H1 (cell line): ENCODE data around the gene PAK6. TPM values are rescaled to one million over a fixed set of nuclear protein-coding genes. Genes with fewer than 3 reads are reported as not detected.

Source experiments
- CTCF ChIA-PET: fragments of 300-600 bp; sonication (Branson Sonifier 250); formaldehyde crosslinking; loops from one replicate; lab custom pipeline; 2021; ENCODE audit not compliant: partially characterized antibody; lab: Charles Lee
- POLR2A ChIA-PET: fragments of 300-600 bp; sonication (Branson Sonifier 250); formaldehyde crosslinking; loops from one replicate; lab custom pipeline; 2021; ENCODE audit warnings: inconsistent platforms; ENCODE audit not compliant: partially characterized antibody; lab: Charles Lee
- DNase-seq, 2 experiments: peaks; one replicate each; pipeline versions ENCODE4 v3.0.0 to v3.0.0-alpha.2; 2010 to 2022; ENCODE audit warnings: low spot score in 2 of 2, low read depth in 1 of 2, mixed read lengths in 1 of 2
- FAIRE-seq: peaks from 2 replicates; lab custom pipeline; 2011; peaks lifted over from hg19 to GRCh38; lab: Jason Lieb, UNC
- H2AFZ ChIP-seq: 2 replicates; pipeline ENCODE4 v1.8.1; 2012; ENCODE audit warnings: low read length, inconsistent platforms
- H2AK5ac ChIP-seq: 2 replicates; pipeline ENCODE4 v1.6.1; 2013; ENCODE audit warnings: low read depth, low read length
- H2BK120ac ChIP-seq: replicated peaks from 2 replicates; pipeline ENCODE3; 2013; ENCODE audit warnings: low read depth, low read length, inconsistent platforms
- H2BK12ac ChIP-seq: 2 replicates; pipeline ENCODE4 v1.6.1; 2013; ENCODE audit warnings: low read depth, low read length
- H2BK15ac ChIP-seq: 2 replicates; pipeline ENCODE4 v1.6.1; 2013; ENCODE audit warnings: low read length
- H2BK20ac ChIP-seq: 2 replicates; pipeline ENCODE4 v1.6.1; 2013; ENCODE audit warnings: low read length
- H2BK5ac ChIP-seq: 2 replicates; pipeline ENCODE4 v1.6.1; 2013; ENCODE audit warnings: low read depth, low read length
- H3K14ac ChIP-seq: 2 replicates; pipeline ENCODE4 v1.6.1; 2013; ENCODE audit warnings: inconsistent platforms; ENCODE audit not compliant: insufficient read length
- H3K18ac ChIP-seq: 2 replicates; pipeline ENCODE4 v1.6.1; 2013; ENCODE audit warnings: low read length; ENCODE audit errors: extremely low read depth
- H3K23ac ChIP-seq: 2 replicates; pipeline ENCODE4 v1.6.1; 2013; ENCODE audit warnings: inconsistent platforms; ENCODE audit not compliant: insufficient read length
- H3K23me2 ChIP-seq: 2 replicates; pipeline ENCODE4 v1.6.1; 2013; ENCODE audit warnings: low read depth, low read length
- H3K27ac ChIP-seq: 2 replicates; pipeline ENCODE4 v1.6.1; 2011; ENCODE audit warnings: low read depth, low read length, inconsistent platforms
- H3K27me3 ChIP-seq, 4 experiments: replicated peaks in 1 of 4; 1 replicate in 1 of 4; 2 replicates in 3 of 4; pipeline versions ENCODE4 v1.6.1 to v1.8.1; 2011 to 2013; ENCODE audit warnings: low read length in 3 of 4, mild to moderate bottlenecking in 3 of 4, inconsistent platforms in 2 of 4, mixed read lengths in 2 of 4, moderate library complexity in 1 of 4; ENCODE audit not compliant: control insufficient read depth in 3 of 4, insufficient read depth in 3 of 4; ENCODE audit errors: extremely low read depth in 1 of 4
- H3K36me3 ChIP-seq, 4 experiments: 2 replicates each; pipeline versions ENCODE4 v1.6.1 to v1.8.1; 2011 to 2013; ENCODE audit warnings: mild to moderate bottlenecking in 4 of 4, low read length in 3 of 4, moderate library complexity in 2 of 4, control low read depth in 1 of 4, inconsistent platforms in 1 of 4; ENCODE audit not compliant: insufficient read depth in 4 of 4, control insufficient read depth in 2 of 4
- H3K4ac ChIP-seq: replicated peaks from 2 replicates; pipeline ENCODE3; 2013; ENCODE audit warnings: low read length, low read depth, mixed read lengths, inconsistent platforms; ENCODE audit not compliant: insufficient read length
- H3K4me1 ChIP-seq, 4 experiments: replicated peaks in 1 of 4; 1 replicate in 1 of 4; 2 replicates in 3 of 4; pipeline versions ENCODE4 v1.6.1 to v1.8.1; 2011 to 2013; ENCODE audit warnings: low read length in 3 of 4, inconsistent platforms in 2 of 4, mixed read lengths in 1 of 4; ENCODE audit not compliant: insufficient read depth in 4 of 4, control insufficient read depth in 3 of 4
- H3K4me2 ChIP-seq, 2 experiments: 2 replicates each; pipeline versions ENCODE4 v1.6.1 to v1.8.1; 2011 to 2013; ENCODE audit warnings: low read depth in 2 of 2, low read length in 2 of 2, control low read depth in 1 of 2, inconsistent platforms in 1 of 2, mild to moderate bottlenecking in 1 of 2; ENCODE audit not compliant: insufficient read depth in 1 of 2
- H3K4me3 ChIP-seq, 4 experiments: fragments of 200-600, 300-600 bp in 1 of 4; sonication (generic), shearing (Covaris generic), sonication (Bioruptor Twin) in 1 of 4; 2 replicates each; pipeline versions ENCODE4 v1.5.1 to v1.8.1; 2011 to 2016; ENCODE audit warnings: low read length in 4 of 4, low read depth in 3 of 4, control low read depth in 2 of 4, inconsistent platforms in 2 of 4, mild to moderate bottlenecking in 2 of 4, mixed read lengths in 1 of 4, moderate library complexity in 1 of 4; ENCODE audit not compliant: insufficient read depth in 2 of 4; ENCODE audit errors: extremely low read depth in 1 of 4
- H3K56ac ChIP-seq: replicated peaks from 2 replicates; pipeline ENCODE3; 2013; ENCODE audit warnings: low read depth, mild to moderate bottlenecking, mixed read lengths, low read length, inconsistent platforms; ENCODE audit not compliant: insufficient read length
- H3K79me1 ChIP-seq: 2 replicates; pipeline ENCODE4 v1.6.1; 2013; ENCODE audit warnings: low read depth, low read length, control low read depth
- H3K79me2 ChIP-seq, 2 experiments: 2 replicates each; pipeline versions ENCODE4 v1.6.1 to v1.8.1; 2012 to 2013; ENCODE audit warnings: low read length in 2 of 2, mild to moderate bottlenecking in 2 of 2, inconsistent platforms in 1 of 2; ENCODE audit not compliant: insufficient read depth in 2 of 2, control insufficient read depth in 1 of 2
- H3K9ac ChIP-seq, 4 experiments: replicated peaks in 1 of 4; 1 replicate in 1 of 4; 2 replicates in 3 of 4; pipeline versions ENCODE4 v1.6.1 to v1.8.1; 2011 to 2013; ENCODE audit warnings: low read depth in 3 of 4, low read length in 3 of 4, control low read depth in 2 of 4, mild to moderate bottlenecking in 2 of 4, moderate library complexity in 2 of 4, inconsistent platforms in 1 of 4; ENCODE audit errors: extremely low read depth in 1 of 4
- H3K9me3 ChIP-seq, 2 experiments: 2 replicates each; pipeline versions ENCODE4 v1.6.1 to v1.8.1; 2012 to 2013; ENCODE audit warnings: mild to moderate bottlenecking in 2 of 2, moderate library complexity in 2 of 2, control low read depth in 1 of 2, inconsistent platforms in 1 of 2, low read depth in 1 of 2, low read length in 1 of 2, mixed read lengths in 1 of 2; ENCODE audit not compliant: insufficient read depth in 2 of 2
- H4K20me1 ChIP-seq, 2 experiments: replicated peaks in 1 of 2; 2 replicates each; pipeline versions ENCODE3 to v1.8.1; 2011 to 2013; ENCODE audit warnings: inconsistent platforms in 2 of 2, low read length in 2 of 2, mild to moderate bottlenecking in 1 of 2; ENCODE audit not compliant: insufficient read depth in 2 of 2, control insufficient read depth in 1 of 2
- H4K5ac ChIP-seq: 2 replicates; pipeline ENCODE4 v1.6.1; 2013; ENCODE audit warnings: low read length, low read depth, mixed read lengths, inconsistent platforms; ENCODE audit not compliant: insufficient read length
- H4K8ac ChIP-seq: 2 replicates; pipeline ENCODE4 v1.8.0; 2013; ENCODE audit warnings: mild to moderate bottlenecking, moderate library complexity, low read length, inconsistent platforms; ENCODE audit not compliant: insufficient read depth; ENCODE audit errors: extremely low read depth
- H4K91ac ChIP-seq: replicated peaks from 2 replicates; pipeline ENCODE3; 2013; ENCODE audit warnings: low read length, mixed read lengths, inconsistent platforms; ENCODE audit not compliant: insufficient read length
- BACH1 ChIP-seq: IDR thresholded peaks from 2 replicates; pipeline ENCODE4 v1.6.1; 2012; ENCODE audit warnings: low read length, improper control_type of control experiment
- KDM5A ChIP-seq: fragments of 200-600 bp; IDR thresholded peaks from 2 replicates; pipeline ENCODE4 v1.7.1; 2012; ENCODE audit warnings: mild to moderate bottlenecking, low read length, inconsistent platforms, mixed read lengths
- MAFK ChIP-seq: IDR thresholded peaks from 2 replicates; pipeline ENCODE4 v1.6.1; 2012; ENCODE audit warnings: low read depth, mild to moderate bottlenecking, improper control_type of control experiment, low read length
- RBBP5 ChIP-seq: IDR thresholded peaks from 2 replicates; pipeline ENCODE4 v1.7.1; 2012; ENCODE audit warnings: low read depth, mild to moderate bottlenecking, inconsistent platforms, low read length, moderate library complexity, borderline replicate concordance
- SP1 ChIP-seq: IDR thresholded peaks from 2 replicates; pipeline ENCODE4 v1.6.1; 2011; ENCODE audit warnings: low read depth, low read length
- WGBS, 2 experiments: shearing (Covaris generic) in 1 of 2; methylation state at CpG; one replicate each; pipeline versions ENCODE4 v1.1.6 to v1.1.7; 2013 to 2015; ENCODE audit warnings: low lambda C conversion rate in 2 of 2, mixed read lengths in 2 of 2, inconsistent platforms in 1 of 2, low coverage in 1 of 2, missing lambda C conversion rate in 1 of 2; ENCODE audit not compliant: insufficient replicate concordance in 2 of 2, insufficient coverage in 1 of 2, insufficient read length in 1 of 2; ENCODE audit errors: extremely low coverage in 1 of 2, missing lambda C conversion rate in 1 of 2; 5-methylcytosine and 5-hydroxymethylcytosine counted together
- polyA plus RNA-seq, 7 experiments: library from polyadenylated mRNA; depleted of rRNA in 3 of 7; stranded (reverse) in 5 of 7; unstranded in 2 of 7; fragments of >200 nt in 5 of 7; fragments of 200-250 nt in 2 of 7; gene quantifications; 1 replicate in 5 of 7; 2 replicates in 1 of 7; 4 replicates in 1 of 7; pipeline versions ENCODE4 v1.2.1 to v1.2.3, GENCODE V29; 2011 to 2013; ENCODE audit warnings: missing spikeins in 2 of 7, mixed read lengths in 2 of 7
- total RNA-seq: library from RNA; stranded (reverse); fragmentation: NEBNext Ultra II Directional; extraction: Animal tissue kit (Norgen Biotek cat#: 25700); gene quantifications from 2 replicates; pipeline ENCODE4 v1.2.1, GENCODE V29; 2021
- TF ChIP-seq, protein P1 (sequence below): IDR thresholded peaks from 2 replicates; pipeline ENCODE4 v1.6.1; 2011; ENCODE audit warnings: low read length, improper control_type of control experiment

PAK6 gene
- total and polyA plus RNA-seq, 2 of the 8 experiments (the other 6 are each of a cell fraction or from before 2014, with no cell fraction given), result 6.9 to 9.4 TPM

DNA sequence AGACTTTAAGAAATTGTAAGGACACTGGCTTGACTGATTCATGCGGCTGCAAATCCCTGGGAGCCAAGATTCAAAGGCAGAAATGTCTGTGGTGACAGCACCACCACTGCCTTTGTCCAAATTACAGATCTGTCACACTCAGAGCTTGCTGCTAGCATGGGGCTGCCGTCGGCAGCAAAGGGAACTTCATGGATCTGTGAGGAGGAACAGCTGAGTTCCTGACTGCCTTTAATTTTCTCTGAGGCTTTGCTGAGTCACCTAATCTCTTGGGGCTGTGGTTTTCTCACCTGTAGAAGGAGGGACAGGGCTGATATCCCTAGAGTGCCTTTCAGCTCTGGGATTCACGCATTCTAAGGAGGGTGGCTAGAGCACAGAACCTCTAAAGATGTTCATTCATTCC is 4.1 kb upstream of the PAK6 start:
- Histone ChIP-seq H3K9ac (no peak overlapping the region), H3K23ac (no peak overlapping the region), H3K79me2 (no peaks in the 10 kb centered on the region), H3K36me3 (peaks cover 0 to 3% (median under 1%) of the 10 kb centered on the region in 4 experiments; a peak in 2 of 8 replicates), H3K23me2 (peaks cover 4% of the 10 kb centered on the region; the same call in 1 of the 2 replicates), H2AK5ac (no peak overlapping the region), H3K9me3 (no peaks in the 10 kb centered on the region), H2BK12ac (no peak overlapping the region), H2BK15ac (no peak overlapping the region), H4K5ac (no peak overlapping the region), H2BK120ac (no peak overlapping the region), H2BK5ac (no peak overlapping the region), H4K91ac (no peak overlapping the region), H3K4me3 (no peak overlapping the region), H2AFZ (no peak overlapping the region), H3K79me1 (no peaks in the 10 kb centered on the region), H4K8ac (no peak overlapping the region), H3K27me3 (peaks cover 0 to 4% (median 2%) of the 10 kb centered on the region in 4 experiments; a peak in 2 of 7 replicates), H3K4me2 (no peak overlapping the region), H3K14ac (no peak overlapping the region), H3K4ac (no peak overlapping the region), H3K18ac (no peak overlapping the region), H2BK20ac (no peak overlapping the region), H3K56ac (no peak overlapping the region), H3K4me1 (peaks cover 9 to 16% (median 13%) of the 10 kb centered on the region in 4 experiments), H3K27ac (no peak overlapping the region), H4K20me1 (no peaks in the 10 kb centered on the region)
- no peak for FAIRE-seq
- ChIA-PET POLR2A (interaction anchor here (0.7 to 3.0 kb wide), 4 partner anchors 11 to 119 kb away, joined by 3 to 11 read pairs (median 4); no protein-coding TSS in a partner anchor), CTCF (interaction anchor here (1.5 to 46.3 kb wide), 4 partner anchors 17 to 75 kb away, joined by 4 to 1340 read pairs (median 15); no protein-coding TSS in a partner anchor)
- DNase-seq, result no peak
- peak; percentile 77 for TF ChIP-seq BACH1
- no peak for TF ChIP-seq SP1
- peak; percentile 42; the same call in 1 of the 2 replicates for TF ChIP-seq MAFK
- TF ChIP-seq, protein P1, sequence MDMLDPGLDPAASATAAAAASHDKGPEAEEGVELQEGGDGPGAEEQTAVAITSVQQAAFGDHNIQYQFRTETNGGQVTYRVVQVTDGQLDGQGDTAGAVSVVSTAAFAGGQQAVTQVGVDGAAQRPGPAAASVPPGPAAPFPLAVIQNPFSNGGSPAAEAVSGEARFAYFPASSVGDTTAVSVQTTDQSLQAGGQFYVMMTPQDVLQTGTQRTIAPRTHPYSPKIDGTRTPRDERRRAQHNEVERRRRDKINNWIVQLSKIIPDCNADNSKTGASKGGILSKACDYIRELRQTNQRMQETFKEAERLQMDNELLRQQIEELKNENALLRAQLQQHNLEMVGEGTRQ, result no peak
- TF ChIP-seq KDM5A, result no peak
- no peak for TF ChIP-seq RBBP5
- WGBS, 2 experiments, result 78% methylated on average over 4 of the region's 4 CpGs; no CpG with 5 or more reads in 1 of the 2 experiments
